Astrocyte of the cerebellum (primary cell): ENCODE measurements around the gene ARHGEF17.
A peak's percentile ranks its signal among the peaks of the same experiment; 100 is the strongest.

Experiments
- DNase-seq: peaks from one replicate; pipeline ENCODE4 v3.0.0-alpha.2; 2011; ENCODE audit warnings: low read depth
- H3K4me3 ChIP-seq: 2 replicates; pipeline ENCODE4 v1.5.1; 2011; ENCODE audit warnings: mild to moderate bottlenecking, low read depth, low read length, moderate library complexity
- CTCF ChIP-seq: IDR thresholded peaks from 2 replicates; pipeline ENCODE4 v1.5.1; 2012; ENCODE audit warnings: low read length, low read depth, moderate library complexity, mild to moderate bottlenecking; ENCODE audit errors: missing control alignments
- in situ Hi-C: cut with HindIII; loops from 2 replicates; pipeline ENCODE4 v1.10.0; 2017; ENCODE audit warnings: low sequenced_read_pairs

ARHGEF17 gene

GRCh38 chr11:73281201-73281741 is 26.8 kb upstream of the ARHGEF17 start:
- DNase-seq, result no peak
- no peak for TF ChIP-seq CTCF
- no peak overlapping the region for H3K4me3 ChIP-seq
- in situ Hi-C loops, result no loop called here

DNA sequence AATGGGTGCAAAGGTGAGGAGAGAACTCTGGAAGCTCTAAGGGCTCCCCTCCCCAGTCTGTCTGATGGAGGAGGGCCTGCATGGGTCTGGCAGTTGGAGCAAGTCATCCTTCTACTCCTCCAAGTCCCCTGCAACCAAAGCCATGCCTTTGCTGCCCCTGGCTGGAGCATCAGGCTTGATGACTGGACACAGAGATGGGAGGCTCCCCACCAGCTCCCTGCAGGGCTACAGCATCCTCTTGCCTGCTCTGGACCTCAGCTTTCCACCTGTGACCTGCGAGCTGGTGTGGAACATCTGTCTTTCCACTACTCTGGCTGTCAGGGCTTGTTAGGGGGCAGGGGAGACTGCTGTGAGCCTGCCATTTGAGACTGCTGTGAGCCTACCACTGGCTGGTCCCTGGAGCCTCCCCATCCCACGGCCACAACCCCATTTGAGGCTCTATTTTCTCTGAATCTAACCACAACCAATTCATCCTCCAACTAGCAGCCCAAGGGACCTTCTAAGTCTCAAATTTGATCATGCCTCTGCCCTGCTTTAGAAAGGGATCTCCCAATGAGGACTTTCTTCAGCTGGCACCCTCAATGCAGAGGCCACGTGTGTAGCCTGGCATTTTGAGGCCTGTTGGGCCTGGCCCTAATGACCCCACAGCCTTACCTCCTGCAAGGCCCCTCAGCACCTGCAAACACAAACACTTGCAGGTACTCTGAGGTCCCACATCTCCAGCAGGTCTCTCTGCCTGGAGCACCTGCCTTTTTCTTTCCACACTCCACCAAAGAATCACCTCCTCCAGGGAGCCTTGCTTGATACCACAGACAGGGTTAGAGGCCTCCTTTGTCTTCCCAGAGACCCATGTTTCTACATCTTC is 26.0 kb upstream of the ARHGEF17 start:
- no peak for TF ChIP-seq CTCF
- no peak overlapping the region for H3K4me3 ChIP-seq
- in situ Hi-C loops, result no loop called here
- no peak for DNase-seq

- no peak for TF ChIP-seq CTCF
- in situ Hi-C loops, result no loop called here
These were observed 24.6 kb upstream of the ARHGEF17 start for GRCh38 chr11:73283276-73284000.

DNA sequence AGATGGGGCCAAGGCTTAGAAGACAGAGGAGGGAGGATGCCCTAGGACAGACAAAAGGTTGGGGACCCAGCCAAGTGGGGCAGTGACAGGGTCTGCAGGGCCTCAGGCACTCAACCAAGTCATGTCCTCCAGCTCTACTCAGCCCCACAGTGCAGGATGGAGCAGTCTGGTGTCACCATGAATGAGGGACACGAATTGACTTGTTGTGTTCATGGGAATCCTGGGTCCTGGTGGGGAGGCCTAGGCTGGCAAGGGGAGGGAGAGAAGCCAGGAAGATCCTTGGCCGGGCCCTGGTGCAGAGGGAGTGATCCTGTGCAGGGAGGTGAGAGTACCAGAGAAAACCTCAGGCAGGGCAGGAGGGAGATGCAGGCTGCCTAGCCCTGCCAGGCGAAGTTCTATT is 24.0 kb upstream of the ARHGEF17 start:
- in situ Hi-C loops, result no loop called here
- H3K4me3 ChIP-seq, result no peak overlapping the region
- no peak for TF ChIP-seq CTCF
- no peak for DNase-seq

More at GRCh38 chr11:73283276-73284000, 24.6 kb upstream of the ARHGEF17 start:
- DNase-seq, result no peak
- no peak overlapping the region for H3K4me3 ChIP-seq

DNA sequence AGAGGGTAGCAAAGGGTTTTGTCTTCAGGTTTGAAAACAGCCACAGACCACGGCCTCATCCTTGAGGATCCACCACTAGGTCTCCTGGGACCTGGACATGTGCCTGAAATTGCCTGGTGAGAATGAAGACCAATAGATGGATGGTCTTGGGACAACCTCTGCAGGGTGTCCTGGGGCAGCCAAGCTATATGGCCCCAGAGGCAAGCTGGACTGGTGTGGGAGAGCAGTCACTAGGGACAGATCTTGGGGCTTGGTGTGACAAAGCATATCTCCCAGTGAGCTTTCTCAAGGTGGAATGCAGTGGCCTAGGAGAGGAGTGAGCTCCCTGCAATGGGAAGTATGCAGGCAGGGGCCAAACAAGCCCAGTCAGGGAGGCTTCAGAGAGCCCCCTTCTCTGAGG is 22.4 kb upstream of the ARHGEF17 start:
- in situ Hi-C loops, result no loop called here
- H3K4me3 ChIP-seq, result no peak overlapping the region
- DNase-seq, result no peak
- no peak for TF ChIP-seq CTCF

GRCh38 chr11:73286240-73286810 is 21.8 kb upstream of the ARHGEF17 start:
- in situ Hi-C loops, result no loop called here
- DNase-seq, result no peak
- TF ChIP-seq CTCF, result peak; percentile 2
- no peak overlapping the region for H3K4me3 ChIP-seq
